Bronchial epithelial cell (primary cell): ENCODE results near the gene DTD1. TPM values are rescaled to one million over a fixed set of nuclear protein-coding genes. Genes with fewer than 3 reads are reported as not detected.
"Not testable (repeated sequence)": the region's sequence is repeated elsewhere in the genome, so short reads cannot be mapped to it uniquely, and the experiment has no call there.

Experiments
- DNase-seq: peaks from one replicate; pipeline ENCODE4 v3.0.0-alpha.2; 2010; ENCODE audit warnings: low read depth
- FAIRE-seq: peaks from 2 replicates; lab custom pipeline; 2011; peaks lifted over from hg19 to GRCh38; lab: Jason Lieb, UNC
- H3K27me3 ChIP-seq: 2 replicates; pipeline ENCODE4 v1.5.1; 2011; ENCODE audit warnings: low read length; ENCODE audit not compliant: control insufficient read depth, insufficient read depth
- H3K36me3 ChIP-seq: 2 replicates; pipeline ENCODE4 v1.5.1; 2011; ENCODE audit warnings: low read length; ENCODE audit not compliant: control insufficient read depth, insufficient read depth
- H3K4me3 ChIP-seq: 2 replicates; pipeline ENCODE4 v1.5.1; 2011; ENCODE audit warnings: mild to moderate bottlenecking, low read depth, low read length, control low read depth
- total RNA-seq: library from RNA; depleted of rRNA; stranded (reverse); fragments of >200 nt; gene quantifications from 2 replicates; pipeline ENCODE4 v1.2.1, GENCODE V29; 2014
- TF ChIP-seq, protein P1 (sequence below): IDR thresholded peaks from 2 replicates; pipeline ENCODE4 v1.5.1; 2011; ENCODE audit warnings: mild to moderate bottlenecking, moderate library complexity, low read length, control low read depth, inconsistent platforms; ENCODE audit not compliant: insufficient read depth, severe bottlenecking

The DTD1 gene
- total RNA-seq, 1 donor from 2014 or later = 197 TPM

DNA sequence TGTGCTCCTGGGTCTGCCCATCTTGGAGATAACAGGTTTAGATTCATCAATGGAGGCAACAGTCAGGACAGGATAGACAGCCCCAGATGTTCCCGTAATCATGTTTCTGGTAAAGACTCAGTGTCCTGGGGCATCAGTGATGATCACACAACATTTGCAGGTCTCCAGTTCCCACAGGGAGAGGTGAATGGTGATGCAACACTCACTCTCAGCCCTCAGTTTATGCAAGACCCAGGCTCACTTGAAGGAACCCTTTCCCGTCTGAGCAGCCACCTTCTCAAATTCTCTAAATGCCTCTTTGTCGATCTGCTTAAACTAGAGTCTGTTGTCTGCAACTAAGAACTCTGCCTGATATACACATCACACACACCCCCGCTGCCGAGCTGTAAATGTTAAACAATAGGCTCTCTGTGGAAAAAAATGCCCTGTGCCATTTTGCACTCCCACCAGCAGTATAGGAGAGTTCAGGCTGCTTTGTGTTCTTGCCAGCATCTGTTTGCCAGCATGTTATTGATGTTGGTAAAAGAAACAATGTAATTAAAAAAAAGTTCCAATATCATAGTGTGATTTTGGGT lies 195.6 kb downstream of the DTD1 start:
- Histone ChIP-seq H3K36me3 (no peaks in the 10 kb centered on the region), H3K27me3 (no peaks in the 10 kb centered on the region), H3K4me3 (no peak overlapping the region)
- no peak for FAIRE-seq
- no peak for DNase-seq
- TF ChIP-seq, protein P1, sequence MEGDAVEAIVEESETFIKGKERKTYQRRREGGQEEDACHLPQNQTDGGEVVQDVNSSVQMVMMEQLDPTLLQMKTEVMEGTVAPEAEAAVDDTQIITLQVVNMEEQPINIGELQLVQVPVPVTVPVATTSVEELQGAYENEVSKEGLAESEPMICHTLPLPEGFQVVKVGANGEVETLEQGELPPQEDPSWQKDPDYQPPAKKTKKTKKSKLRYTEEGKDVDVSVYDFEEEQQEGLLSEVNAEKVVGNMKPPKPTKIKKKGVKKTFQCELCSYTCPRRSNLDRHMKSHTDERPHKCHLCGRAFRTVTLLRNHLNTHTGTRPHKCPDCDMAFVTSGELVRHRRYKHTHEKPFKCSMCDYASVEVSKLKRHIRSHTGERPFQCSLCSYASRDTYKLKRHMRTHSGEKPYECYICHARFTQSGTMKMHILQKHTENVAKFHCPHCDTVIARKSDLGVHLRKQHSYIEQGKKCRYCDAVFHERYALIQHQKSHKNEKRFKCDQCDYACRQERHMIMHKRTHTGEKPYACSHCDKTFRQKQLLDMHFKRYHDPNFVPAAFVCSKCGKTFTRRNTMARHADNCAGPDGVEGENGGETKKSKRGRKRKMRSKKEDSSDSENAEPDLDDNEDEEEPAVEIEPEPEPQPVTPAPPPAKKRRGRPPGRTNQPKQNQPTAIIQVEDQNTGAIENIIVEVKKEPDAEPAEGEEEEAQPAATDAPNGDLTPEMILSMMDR = no peak

DNA sequence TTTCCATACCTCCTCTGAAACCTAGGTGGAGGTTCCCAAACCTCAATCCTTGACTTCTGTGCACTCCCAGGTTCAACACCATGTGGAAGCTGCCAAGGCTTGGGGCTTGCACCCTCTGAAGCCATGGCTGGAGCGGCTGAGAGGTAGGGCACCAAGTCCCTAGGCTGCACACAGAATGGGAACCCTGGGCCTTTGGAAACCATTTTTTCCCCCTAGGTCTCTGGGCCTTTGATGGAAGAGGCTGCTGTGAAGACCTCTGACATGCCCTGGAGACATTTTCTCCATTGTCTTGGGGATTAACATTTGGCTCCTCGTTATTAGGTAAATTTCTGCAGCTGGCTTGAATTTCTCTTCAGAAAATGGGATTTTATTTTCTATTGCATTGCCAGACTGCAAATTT lies 199.2 kb downstream of the DTD1 start:
- not testable (repeated sequence) for DNase-seq, FAIRE-seq

DNA sequence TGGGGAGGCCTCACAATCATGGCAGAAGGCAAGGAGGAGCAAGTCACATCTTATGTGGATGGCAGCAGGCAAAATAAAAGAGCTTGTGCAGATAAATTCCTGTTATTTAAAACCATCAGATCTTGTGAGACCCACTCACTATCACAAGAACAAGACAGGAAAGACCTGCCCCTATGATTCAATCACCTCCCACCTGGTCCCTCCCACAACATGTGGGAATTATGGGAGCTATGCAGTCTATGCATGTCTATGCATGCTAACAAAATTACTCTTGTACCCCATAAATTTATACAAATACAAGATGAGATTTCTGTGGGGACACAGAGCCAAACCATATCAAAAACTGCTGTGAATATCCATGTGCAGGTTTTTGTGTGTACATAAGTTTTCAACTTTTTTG lies 200.2 kb downstream of the DTD1 start:
- Histone ChIP-seq H3K36me3 (no peaks in the 10 kb centered on the region), H3K27me3 (no peaks in the 10 kb centered on the region), H3K4me3 (no peak overlapping the region)
- no peak for FAIRE-seq
- peak; percentile 67 for DNase-seq
- TF ChIP-seq, protein P1 = no peak

More for the DNA sequence above, 199.2 kb downstream of the DTD1 start:
- H3K27me3 ChIP-seq, H3K36me3 ChIP-seq, H3K4me3 ChIP-seq: not testable (repeated sequence)

DNA sequence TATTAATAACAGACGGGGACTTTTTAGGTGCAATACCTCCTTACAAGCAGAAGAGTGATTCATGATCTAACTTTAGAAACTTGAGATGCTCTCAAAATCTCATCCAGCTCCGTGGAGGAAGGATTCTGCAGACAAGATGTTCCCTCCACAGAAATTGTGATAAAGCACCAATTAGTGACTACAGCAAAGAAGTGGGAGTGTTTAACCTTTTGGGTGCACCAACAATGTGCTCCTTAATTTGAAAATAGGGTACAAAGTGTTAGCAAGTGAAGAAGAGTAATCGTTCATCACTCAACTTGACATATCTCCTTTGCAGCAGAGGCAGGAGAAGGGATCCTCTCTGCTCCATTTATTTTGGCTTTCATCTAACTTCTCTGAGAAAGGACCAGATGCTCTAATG lies 202.9 kb downstream of the DTD1 start:
- Histone ChIP-seq H3K4me3 (no peak overlapping the region), H3K27me3 (no peaks in the 10 kb centered on the region), H3K36me3 (no peaks in the 10 kb centered on the region)
- DNase-seq (no peak), FAIRE-seq (no peak)
- TF ChIP-seq, protein P1 = no peak

DNA sequence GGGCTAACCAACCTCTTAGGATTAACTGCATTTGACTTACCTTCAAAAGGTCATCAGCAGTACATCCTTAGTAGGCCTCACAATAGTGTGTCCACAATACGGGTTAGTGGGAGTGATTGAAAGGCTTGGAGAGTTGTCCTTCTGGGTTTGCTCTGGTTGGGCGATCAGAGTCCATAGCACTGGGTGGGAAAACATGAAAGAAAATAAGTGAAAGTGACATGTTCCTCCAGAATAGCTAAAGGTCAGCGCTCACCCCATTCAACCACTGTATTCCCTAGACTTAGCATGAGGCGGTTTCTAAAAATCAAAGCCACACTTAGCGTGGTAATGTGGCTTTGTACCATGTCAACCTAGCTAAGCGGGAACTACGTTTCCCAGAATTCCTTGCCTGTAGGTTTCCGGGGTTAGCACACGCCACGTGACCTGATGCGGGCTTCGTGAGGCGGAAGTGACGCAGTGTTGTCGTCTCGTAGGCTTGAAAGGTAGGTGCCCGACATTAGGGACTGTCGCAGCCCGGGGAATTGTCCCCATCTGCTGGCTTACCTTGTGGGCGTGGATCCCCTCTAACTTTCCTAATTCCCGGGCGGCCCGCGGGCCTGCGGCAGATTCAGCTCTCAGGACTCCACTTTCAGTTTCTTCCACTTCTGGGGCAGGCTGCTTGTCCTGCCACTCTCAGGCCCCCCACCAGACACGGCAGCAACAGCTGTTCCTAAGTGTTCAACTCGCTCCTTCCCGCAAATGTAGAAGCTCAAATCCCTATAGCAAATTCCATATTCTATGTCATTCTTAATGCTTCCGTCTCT lies 206.0 kb downstream of the DTD1 start:
- peak overlapping the region; percentile 52 for H3K4me3 ChIP-seq
- DNase-seq (peak; percentile 87), FAIRE-seq (peak; percentile 7)
- no peaks in the 10 kb centered on the region for H3K27me3 ChIP-seq
- TF ChIP-seq, protein P1 = no peak
- no peaks in the 10 kb centered on the region for H3K36me3 ChIP-seq

DNA sequence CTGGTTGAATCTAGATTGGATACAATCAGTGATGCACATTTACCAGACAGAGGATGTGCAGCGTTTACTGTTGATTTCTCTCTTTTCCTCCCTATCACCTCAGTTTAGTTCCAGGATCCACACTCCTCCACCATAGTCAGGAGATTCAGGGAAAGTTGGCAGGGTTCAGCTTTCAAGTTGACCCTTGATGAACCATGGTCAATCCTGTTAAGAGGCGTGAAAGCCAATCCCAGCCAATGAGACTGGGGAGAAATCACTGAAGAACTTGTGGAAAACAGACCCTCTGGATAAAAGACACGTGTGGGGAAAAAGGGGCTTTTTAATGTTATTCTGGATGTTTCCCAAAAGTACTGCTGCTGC lies 206.6 kb downstream of the DTD1 start:
- FAIRE-seq (no peak), DNase-seq (no peak)
- H3K4me3 ChIP-seq = peak overlapping the region; percentile 52
- H3K27me3 ChIP-seq = no peaks in the 10 kb centered on the region
- H3K36me3 ChIP-seq = no peaks in the 10 kb centered on the region
- TF ChIP-seq, protein P1 = no peak
